Suprapubic skin (tissue), 3 donors: ENCODE data around the gene MINK1.

Experiments used
- CTCF ChIP-seq, 2 donors: fragments of 200-600 bp in 1 of 2; fragments of 450-650 bp in 1 of 2; sonication (generic) in 1 of 2; IDR thresholded peaks; one replicate each; pipeline ENCODE4 v1.5.1; 2016 to 2019; ENCODE audit warnings: antibody characterized with exemption in 2 of 2, mild to moderate bottlenecking in 1 of 2, moderate library complexity in 1 of 2
- EP300 ChIP-seq: sonication (generic); formaldehyde crosslinking; IDR thresholded peaks from one replicate; pipeline ENCODE4 v1.6.1; 2017; ENCODE audit warnings: antibody characterized with exemption
- POLR2A ChIP-seq, 2 donors: fragments of 450-650 bp; IDR thresholded peaks; one replicate each; pipeline ENCODE4 v1.6.1; 2017; ENCODE audit warnings: antibody characterized with exemption in 2 of 2, mild to moderate bottlenecking in 2 of 2, moderate library complexity in 2 of 2

- TF ChIP-seq CTCF (IDR thresholded peaks at IDR 0.05) (no peak), EP300 (no peak), POLR2A (IDR thresholded peaks at IDR 0.05) (no peak)
Measured at GRCh38 chr17:4928881-4929280, 95.7 kb downstream of the MINK1 start.
